Sigmoid colon (tissue), 4 donors: ENCODE measurements around the gene KIF26A.

Source experiments
- CTCF ChIP-seq, 4 experiments: fragments of 450-650 bp in 3 of 4; fragments of 200-600 bp in 1 of 4; IDR thresholded peaks; one replicate each; pipeline ENCODE4 v1.5.1; 2016 to 2019; ENCODE audit warnings: antibody characterized with exemption in 4 of 4, mild to moderate bottlenecking in 3 of 4, moderate library complexity in 2 of 4
- EP300 ChIP-seq, 4 donors: sonication (generic); formaldehyde crosslinking; IDR thresholded peaks; one replicate each; pipeline ENCODE4 v1.6.1; 2017; ENCODE audit warnings: antibody characterized with exemption in 4 of 4
- POLR2A ChIP-seq, 2 donors: fragments of 450-650 bp; IDR thresholded peaks; one replicate each; pipeline ENCODE4 v1.6.1; 2016; ENCODE audit warnings: antibody characterized with exemption in 2 of 2, mild to moderate bottlenecking in 2 of 2, moderate library complexity in 2 of 2

GRCh38 chr14:104090071-104090748 is 48.2 kb upstream of the KIF26A start:
- TF ChIP-seq CTCF (IDR thresholded peaks at IDR 0.05): no peak
- no peak for TF ChIP-seq EP300 (IDR thresholded peaks at IDR 0.05)
- no peak for TF ChIP-seq POLR2A (IDR thresholded peaks at IDR 0.05)
